Measurements from ENCODE around the gene SYT15. TPM values are rescaled to one million over a fixed set of nuclear protein-coding genes. Genes with fewer than 3 reads are reported as not detected.

The SYT15 gene
- total RNA-seq, 1 donor from 2014 or later: 1.4 TPM

DNA sequence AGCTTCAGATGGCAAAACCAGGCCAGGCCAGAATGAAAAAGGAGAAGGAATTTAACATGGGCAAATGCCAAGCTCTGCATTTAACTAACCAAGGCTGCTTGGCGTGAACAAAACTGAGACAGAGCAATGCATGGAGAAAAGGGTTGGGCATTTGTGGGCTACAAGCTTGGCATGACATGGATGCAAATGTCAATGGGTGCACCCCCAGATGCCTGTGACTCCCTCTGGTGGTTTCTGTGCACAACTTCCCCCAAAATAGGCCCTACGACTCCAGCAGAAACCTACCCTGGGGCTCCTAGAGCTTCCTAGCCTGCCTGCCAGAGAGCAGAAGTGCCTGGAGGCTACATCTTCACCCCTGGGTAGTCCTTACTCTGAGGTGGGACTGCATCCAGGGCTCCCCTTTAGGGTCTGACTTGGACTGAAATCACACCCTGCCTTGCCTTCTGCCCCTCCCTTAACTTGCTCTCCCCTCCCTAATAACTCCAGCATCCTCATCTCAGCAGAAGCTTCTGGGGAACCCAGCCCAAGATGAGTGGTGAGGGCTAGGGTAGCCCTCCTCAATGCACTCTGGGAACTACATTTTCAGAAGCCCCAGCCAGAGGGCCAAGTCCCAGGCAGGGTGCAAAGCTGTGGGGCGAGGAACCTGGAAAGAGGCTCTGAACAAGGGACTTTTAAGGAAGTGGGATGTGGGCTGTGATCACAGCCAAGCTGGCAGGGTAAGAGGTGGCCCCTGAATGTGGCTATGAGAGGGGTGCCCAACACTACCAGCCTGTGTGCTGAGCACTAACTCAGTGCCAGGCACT is 33.7 kb upstream of the SYT15 start:
- DNase-seq (ENCODE audit: low read depth) (no peak), FAIRE-seq (no peak)
- Histone ChIP-seq H3K4me3 (ENCODE audit: insufficient read depth, low read depth, low read length) (no peak overlapping the region), H3K4me1 (ENCODE audit: insufficient read depth, low read length) (peaks cover 5% of the 10 kb centered on the region), H3K79me2 (ENCODE audit: insufficient read depth, low read length) (no peaks in the 10 kb centered on the region), H3K27me3 (ENCODE audit: insufficient read depth, low read length) (peaks cover 20% of the 10 kb centered on the region), H4K20me1 (ENCODE audit: insufficient read depth, low read length) (no peaks in the 10 kb centered on the region), H3K9me3 (ENCODE audit: insufficient read depth, low read depth, low read length) (no peaks in the 10 kb centered on the region), H3K27ac (ENCODE audit: low read depth, low read length) (no peak overlapping the region), H3K4me2 (ENCODE audit: low read length) (no peak overlapping the region), H3K36me3 (ENCODE audit: insufficient read depth, low read length) (no peaks in the 10 kb centered on the region), H2AFZ (ENCODE audit: low read depth, low read length) (no peak overlapping the region), H3K9ac (ENCODE audit: low read length) (no peak overlapping the region)
- peaks cover 11% of the 10 kb centered on the region for H3K4me1 Mint-ChIP-seq (ENCODE audit: low read depth, unreplicated experiment)
- H3K4me3 Mint-ChIP-seq (ENCODE audit: unreplicated experiment): no peak overlapping the region
- H3K36me3 Mint-ChIP-seq (ENCODE audit: low read depth, unreplicated experiment): peaks cover 3% of the 10 kb centered on the region
- no peak overlapping the region for H3K27ac Mint-ChIP-seq (ENCODE audit: unreplicated experiment)
- H3K9me3 Mint-ChIP-seq (ENCODE audit: unreplicated experiment): peaks cover 2% of the 10 kb centered on the region
- peaks cover 7% of the 10 kb centered on the region for H3K27me3 Mint-ChIP-seq (ENCODE audit: low read depth, unreplicated experiment)
- no peak for TF ChIP-seq EZH2 (IDR thresholded peaks at IDR 0.05; ENCODE audit: insufficient read depth, low read length)
- TF ChIP-seq, protein P1, sequence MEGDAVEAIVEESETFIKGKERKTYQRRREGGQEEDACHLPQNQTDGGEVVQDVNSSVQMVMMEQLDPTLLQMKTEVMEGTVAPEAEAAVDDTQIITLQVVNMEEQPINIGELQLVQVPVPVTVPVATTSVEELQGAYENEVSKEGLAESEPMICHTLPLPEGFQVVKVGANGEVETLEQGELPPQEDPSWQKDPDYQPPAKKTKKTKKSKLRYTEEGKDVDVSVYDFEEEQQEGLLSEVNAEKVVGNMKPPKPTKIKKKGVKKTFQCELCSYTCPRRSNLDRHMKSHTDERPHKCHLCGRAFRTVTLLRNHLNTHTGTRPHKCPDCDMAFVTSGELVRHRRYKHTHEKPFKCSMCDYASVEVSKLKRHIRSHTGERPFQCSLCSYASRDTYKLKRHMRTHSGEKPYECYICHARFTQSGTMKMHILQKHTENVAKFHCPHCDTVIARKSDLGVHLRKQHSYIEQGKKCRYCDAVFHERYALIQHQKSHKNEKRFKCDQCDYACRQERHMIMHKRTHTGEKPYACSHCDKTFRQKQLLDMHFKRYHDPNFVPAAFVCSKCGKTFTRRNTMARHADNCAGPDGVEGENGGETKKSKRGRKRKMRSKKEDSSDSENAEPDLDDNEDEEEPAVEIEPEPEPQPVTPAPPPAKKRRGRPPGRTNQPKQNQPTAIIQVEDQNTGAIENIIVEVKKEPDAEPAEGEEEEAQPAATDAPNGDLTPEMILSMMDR (IDR thresholded peaks at IDR 0.05; ENCODE audit: insufficient read depth, low read depth, low read length): peak; percentile 27

DNA sequence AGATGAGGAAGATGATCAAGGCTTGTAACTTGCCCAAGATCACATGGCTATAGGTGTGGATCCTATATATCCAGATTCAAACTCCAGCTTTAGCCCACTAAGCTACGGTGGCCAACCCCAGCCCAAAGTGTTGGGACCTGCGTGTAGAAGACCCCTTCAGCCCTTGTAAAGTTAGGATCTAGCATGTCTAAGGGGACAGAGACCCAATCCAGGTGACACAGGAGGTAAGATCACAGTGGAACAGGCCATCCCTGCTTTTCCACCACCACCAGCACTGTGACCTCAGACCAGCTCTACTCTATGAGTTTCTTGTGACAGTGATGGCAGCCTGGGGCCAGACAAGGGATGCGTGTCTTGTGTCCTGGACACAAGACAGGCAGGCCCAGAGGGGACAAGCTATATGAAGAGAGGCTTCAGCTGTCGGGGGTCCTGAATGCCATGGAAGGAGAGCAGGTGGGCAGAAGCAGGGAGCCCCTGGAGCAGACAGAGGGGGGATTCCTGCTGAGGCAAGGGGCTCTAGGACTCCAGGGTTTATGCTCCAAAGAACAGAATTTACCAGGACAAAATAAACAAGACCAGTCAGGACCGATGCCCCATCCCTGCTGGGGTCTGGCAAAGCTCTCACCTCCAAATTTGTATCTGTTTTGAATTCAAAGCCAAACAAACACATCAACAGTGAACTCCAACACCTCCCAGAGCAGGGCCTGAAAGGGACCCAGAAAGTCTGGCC is 32.9 kb upstream of the SYT15 start:
- Mint-ChIP-seq H3K36me3 (ENCODE audit: low read depth, unreplicated experiment) (peaks cover 3% of the 10 kb centered on the region), H3K9me3 (ENCODE audit: unreplicated experiment) (peaks cover 2% of the 10 kb centered on the region), H3K27me3 (ENCODE audit: low read depth, unreplicated experiment) (no peaks in the 10 kb centered on the region), H3K27ac (ENCODE audit: unreplicated experiment) (no peak overlapping the region), H3K4me1 (ENCODE audit: low read depth, unreplicated experiment) (peaks cover 6% of the 10 kb centered on the region), H3K4me3 (ENCODE audit: unreplicated experiment) (no peak overlapping the region)
- DNase-seq (ENCODE audit: low read depth) (no peak), FAIRE-seq (no peak)
- H3K79me2 ChIP-seq (ENCODE audit: insufficient read depth, low read length): no peaks in the 10 kb centered on the region
- H3K4me3 ChIP-seq (ENCODE audit: insufficient read depth, low read depth, low read length): no peak overlapping the region
- no peak overlapping the region for H3K4me2 ChIP-seq (ENCODE audit: low read length)
- no peaks in the 10 kb centered on the region for H3K4me1 ChIP-seq (ENCODE audit: insufficient read depth, low read length)
- no peak overlapping the region for H3K9ac ChIP-seq (ENCODE audit: low read length)
- no peaks in the 10 kb centered on the region for H3K9me3 ChIP-seq (ENCODE audit: insufficient read depth, low read depth, low read length)
- no peaks in the 10 kb centered on the region for H4K20me1 ChIP-seq (ENCODE audit: insufficient read depth, low read length)
- H3K27me3 ChIP-seq (ENCODE audit: insufficient read depth, low read length): peaks cover 20% of the 10 kb centered on the region
- no peaks in the 10 kb centered on the region for H3K36me3 ChIP-seq (ENCODE audit: insufficient read depth, low read length)
- TF ChIP-seq, protein P1 (IDR thresholded peaks at IDR 0.05; ENCODE audit: insufficient read depth, low read depth, low read length): no peak
- TF ChIP-seq EZH2 (IDR thresholded peaks at IDR 0.05; ENCODE audit: insufficient read depth, low read length): no peak
- no peak overlapping the region for H3K27ac ChIP-seq (ENCODE audit: low read depth, low read length)
- H2AFZ ChIP-seq (ENCODE audit: low read depth, low read length): no peak overlapping the region

Data from astrocyte (in vitro differentiated cells and primary cell).